Endothelial cell of umbilical vein (primary cell): Measurements from ENCODE around the gene TJP1. TPM values are rescaled to one million over a fixed set of nuclear protein-coding genes. Genes with fewer than 3 reads are reported as not detected.

Experiments used
- BruUV-seq: library from RNA; stranded (reverse); fragments of 400-500 nt; replicated peaks from 2 replicates; lab custom pipeline; 2021; lab: Mats Ljungman, UMichigan
- CTCF ChIA-PET: fragments of 300-600, 350-600 bp; sonication (Branson Sonifier 250); formaldehyde crosslinking; loops from one replicate; lab custom pipeline; 2021; ENCODE audit warnings: antibody characterized with exemption, inconsistent platforms; lab: Charles Lee
- POLR2A ChIA-PET: fragments of 300-600, 350-600 bp; sonication (Branson Sonifier 250); formaldehyde crosslinking; loops from one replicate; lab custom pipeline; 2021; ENCODE audit warnings: antibody characterized with exemption, inconsistent platforms; lab: Charles Lee
- DNase-seq: peaks from one replicate; pipeline ENCODE4 v3.0.0-alpha.2; 2011; ENCODE audit warnings: low read depth, low spot score
- FAIRE-seq: peaks from 2 replicates; lab custom pipeline; 2011; peaks lifted over from hg19 to GRCh38; lab: Jason Lieb, UNC
- H2AFZ ChIP-seq: 2 replicates; pipeline ENCODE4 v1.6.0; 2012; ENCODE audit warnings: low read depth, low read length, control low read depth, inconsistent platforms
- H3K27ac ChIP-seq: 2 replicates; pipeline ENCODE4 v1.5.1; 2011; ENCODE audit warnings: low read depth, mild to moderate bottlenecking, control low read depth, low read length, moderate library complexity; ENCODE audit not compliant: insufficient read depth
- H3K27me3 ChIP-seq, 2 experiments: 2 replicates each; pipeline versions ENCODE4 v1.6.0 to v1.6.1; 2011; ENCODE audit warnings: low read length in 2 of 2, mixed read lengths in 1 of 2; ENCODE audit not compliant: control insufficient read depth in 2 of 2, insufficient read depth in 2 of 2
- H3K36me3 ChIP-seq, 2 experiments: 2 replicates in 1 of 2; 3 replicates in 1 of 2; pipeline ENCODE4 v1.5.1; 2011; ENCODE audit warnings: low read length in 2 of 2, mild to moderate bottlenecking in 1 of 2, moderate library complexity in 1 of 2; ENCODE audit not compliant: control insufficient read depth in 2 of 2, insufficient read depth in 2 of 2; ENCODE audit errors: extremely low read depth in 1 of 2
- H3K4me1 ChIP-seq: 3 replicates; pipeline ENCODE4 v1.5.1; 2011; ENCODE audit warnings: mild to moderate bottlenecking, low read length; ENCODE audit not compliant: control insufficient read depth, insufficient read depth; ENCODE audit errors: extremely low read depth
- H3K4me2 ChIP-seq: 2 replicates; pipeline ENCODE4 v1.6.1; 2011; ENCODE audit warnings: low read length, control low read depth, mixed read lengths; ENCODE audit not compliant: insufficient read depth
- H3K4me3 ChIP-seq, 3 experiments: fragments of 200-600 bp in 1 of 3; sonication (generic), shearing (Covaris generic) in 1 of 3; replicated peaks in 1 of 3; 2 replicates each; pipeline ENCODE4 v1.5.1; 2011 to 2016; ENCODE audit warnings: control low read depth in 3 of 3, low read length in 3 of 3, mild to moderate bottlenecking in 2 of 3, inconsistent platforms in 1 of 3, low read depth in 1 of 3, moderate library complexity in 1 of 3; ENCODE audit not compliant: insufficient read depth in 1 of 3
- H3K79me2 ChIP-seq: 2 replicates; pipeline ENCODE4 v1.6.0; 2012; ENCODE audit warnings: low read length, inconsistent platforms; ENCODE audit not compliant: control insufficient read depth, insufficient read depth
- H3K9ac ChIP-seq: replicated peaks from 2 replicates; pipeline ENCODE3; 2011; ENCODE audit warnings: low read length, control low read depth; ENCODE audit not compliant: insufficient read depth; ENCODE audit errors: extremely low read depth
- H3K9me1 ChIP-seq: replicated peaks from 3 replicates; pipeline ENCODE4 v1.6.0; 2011; ENCODE audit warnings: mild to moderate bottlenecking, low read length; ENCODE audit not compliant: control insufficient read depth, insufficient read depth; ENCODE audit errors: extremely low read depth
- H3K9me3 ChIP-seq: replicated peaks from 2 replicates; pipeline ENCODE4 v1.5.1; 2012; ENCODE audit warnings: low read length, inconsistent platforms; ENCODE audit not compliant: control insufficient read depth, insufficient read depth
- H4K20me1 ChIP-seq: replicated peaks from 2 replicates; pipeline ENCODE3; 2011; ENCODE audit warnings: mild to moderate bottlenecking, low read length; ENCODE audit not compliant: control insufficient read depth, insufficient read depth; ENCODE audit errors: extremely low read depth
- CTCF ChIP-seq, 2 donors: IDR thresholded peaks; 1 replicate in 1 of 2; 2 replicates in 1 of 2; pipeline ENCODE4 v1.5.1; 2011; ENCODE audit warnings: low read length in 2 of 2, mild to moderate bottlenecking in 2 of 2, moderate library complexity in 2 of 2, control low read depth in 1 of 2, inconsistent platforms in 1 of 2, low read depth in 1 of 2; ENCODE audit not compliant: insufficient read depth in 1 of 2; ENCODE audit errors: extremely low read depth in 1 of 2
- EZH2 ChIP-seq: IDR thresholded peaks from 2 replicates; pipeline ENCODE4 v1.6.1; 2012; ENCODE audit warnings: borderline replicate concordance, low read depth, mild to moderate bottlenecking, moderate library complexity, low read length, inconsistent platforms; ENCODE audit not compliant: severe bottlenecking
- FOS ChIP-seq: IDR thresholded peaks from 2 replicates; pipeline ENCODE4 v1.6.1; 2011; ENCODE audit warnings: mild to moderate bottlenecking, low read length, moderate library complexity, borderline replicate concordance; ENCODE audit not compliant: insufficient read depth
- GATA2 ChIP-seq: IDR thresholded peaks from 2 replicates; pipeline ENCODE4 v1.7.0; 2011; ENCODE audit warnings: low read depth, mild to moderate bottlenecking, moderate library complexity, mixed read lengths, low read length; ENCODE audit not compliant: insufficient read length, insufficient read depth
- JUN ChIP-seq: IDR thresholded peaks from 2 replicates; pipeline ENCODE4 v1.6.1; 2011; ENCODE audit warnings: borderline replicate concordance, low read depth; ENCODE audit not compliant: insufficient read length, insufficient read depth
- MAX ChIP-seq: IDR thresholded peaks from 2 replicates; pipeline ENCODE4 v1.6.1; 2011; ENCODE audit not compliant: insufficient read depth, insufficient read length
- MYC ChIP-seq: IDR thresholded peaks from one replicate; pipeline ENCODE4 v1.6.1; 2011; ENCODE audit warnings: mild to moderate bottlenecking, low read depth, low read length
- POLR2A ChIP-seq: IDR thresholded peaks from 2 replicates; pipeline ENCODE4 v1.6.1; 2012; ENCODE audit warnings: low read depth, mild to moderate bottlenecking, control low read depth, low read length
- POLR2AphosphoS5 ChIP-seq: IDR thresholded peaks from 2 replicates; pipeline ENCODE4 v1.6.1; 2012; ENCODE audit warnings: low read depth, mild to moderate bottlenecking, control low read depth, low read length, moderate library complexity; ENCODE audit not compliant: insufficient read depth
- dilution Hi-C: fragments of 300-500 bp; cut with MboI; formaldehyde crosslinking; loops from one replicate; pipeline ENCODE4 v1.15.0; 2019; ENCODE audit warnings: low sequenced_read_pairs; ENCODE audit not compliant: extremely low pct_ligation_motif_present
- intact Hi-C: fragments of 100-400 bp; cut with micrococcal nuclease; formaldehyde crosslinking; loops from one replicate; pipeline ENCODE4 v1.10.0; 2022
- polyA plus RNA-seq, 4 experiments: library from polyadenylated mRNA; depleted of rRNA in 3 of 4; stranded (reverse) in 3 of 4; unstranded in 1 of 4; fragments of >200 nt; gene quantifications; 2 replicates each; pipeline versions ENCODE4 v1.2.1 to v1.2.3, GENCODE V29; 2011 to 2012; ENCODE audit warnings: missing spikeins in 1 of 4
- small RNA-seq: library from RNA; depleted of rRNA; stranded (forward); fragments of <200 nt; gene quantifications from one replicate; pipeline ENCODE3, GENCODE V24; 2012; ENCODE audit warnings: low replicate concordance, low read depth; ENCODE audit not compliant: insufficient read depth, insufficient read length
- total RNA-seq: library from RNA; stranded (reverse); gene quantifications from 2 replicates; pipeline ENCODE4 v1.2.3, GENCODE V29; 2021

The TJP1 gene
- total and polyA plus RNA-seq, 2 donors (not counting 3 experiments of a cell fraction or from before 2014, with no cell fraction given): 45.6 to 128 TPM

DNA sequence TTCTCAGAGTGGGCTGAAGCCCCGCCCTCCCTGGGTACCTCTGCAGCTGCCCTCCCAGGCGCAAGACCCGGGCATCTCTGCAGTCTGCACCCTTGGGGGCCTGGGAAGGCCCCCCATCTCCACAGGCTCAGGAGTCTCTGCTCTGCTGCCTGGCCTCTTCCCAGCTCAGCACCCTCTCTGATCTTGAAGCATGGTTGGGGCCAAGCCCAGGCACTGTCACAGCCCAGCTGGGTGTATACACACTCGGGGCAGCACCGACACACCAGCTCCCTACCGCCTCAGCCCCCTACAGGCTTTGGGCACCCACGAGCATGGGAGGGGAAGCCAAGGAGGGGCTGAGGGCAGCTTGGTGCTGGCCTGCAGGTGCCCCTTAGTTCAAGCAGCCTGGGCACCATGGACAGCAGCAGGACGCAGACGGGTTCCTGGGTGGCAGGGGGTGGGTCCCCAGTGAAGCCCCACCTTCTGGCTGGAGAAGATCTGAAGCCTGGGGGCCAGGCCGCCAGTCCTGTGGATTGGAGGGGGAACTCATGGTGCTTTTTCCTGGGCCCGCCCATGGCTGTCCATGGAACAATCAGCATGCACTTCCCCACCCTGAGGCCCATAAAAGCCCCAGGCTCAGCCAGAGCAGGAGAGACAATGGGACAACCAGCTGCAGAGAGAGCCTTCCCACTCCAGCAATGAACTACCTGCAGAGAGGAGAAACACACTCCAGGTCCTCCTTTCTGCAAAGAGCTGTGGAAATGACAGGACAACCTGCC lies 170.6 kb downstream of the TJP1 start:
- no TSS peak for BruUV-seq
- no peak overlapping the region for H3K4me2 ChIP-seq
- FAIRE-seq: no peak
- H3K79me2 ChIP-seq: no peaks in the 10 kb centered on the region
- H4K20me1 ChIP-seq: no peaks in the 10 kb centered on the region
- intact Hi-C loops: no loop called here
- no peak overlapping the region for H2AFZ ChIP-seq
- TF ChIP-seq POLR2AphosphoS5: no peak
- no peak for TF ChIP-seq GATA2
- no peak for TF ChIP-seq MYC
- TF ChIP-seq MAX: no peak
- no peak for TF ChIP-seq JUN
- TF ChIP-seq CTCF (IDR thresholded peaks at IDR 0.05; ENCODE audit: extremely low read depth in 1 of 2, insufficient read depth in 1 of 2, low read depth in 1 of 2, low read length in 2 of 2): no peak
- TF ChIP-seq FOS: no peak
- TF ChIP-seq EZH2: no peak
- no peak for TF ChIP-seq POLR2A
- no peak overlapping the region for H3K9ac ChIP-seq
- no peak for DNase-seq
- H3K27ac ChIP-seq: no peak overlapping the region
- POLR2A ChIA-PET: no interaction called here
- H3K9me3 ChIP-seq: no peaks in the 10 kb centered on the region
- no peaks in the 10 kb centered on the region for H3K9me1 ChIP-seq
- CTCF ChIA-PET: no interaction called here
- H3K4me3 ChIP-seq: no peak overlapping the region
- H3K4me1 ChIP-seq: no peaks in the 10 kb centered on the region
- no peaks in the 10 kb centered on the region for H3K27me3 ChIP-seq
- no peaks in the 10 kb centered on the region for H3K36me3 ChIP-seq
- dilution Hi-C loops: no loop called here

Small RNA genes within 50 kb of the gene (small RNA-seq; reads per million reads assigned to genes)
- not detected for gene HMGN2P5
